GM21423 (cell line): ENCODE results near the gene ACSM2A.
"Not testable (repeated sequence)": the region's sequence is repeated elsewhere in the genome, so short reads cannot be mapped to it uniquely, and the experiment has no call there.

Source experiments
- ATAC-seq: cut with Tn5 transposase; IDR thresholded peaks from one replicate; pipeline ENCODE4 v1.9.1; 2021; ENCODE audit warnings: mild to moderate bottlenecking, moderate library complexity; ENCODE audit not compliant: unreplicated experiment

The ACSM2A gene

GRCh38 chr16:20453633-20454032 lies 2.3 kb downstream of the ACSM2A start:
- ATAC-seq: not testable (repeated sequence)

- not testable (repeated sequence) for ATAC-seq
These were observed 7.9 kb downstream of the ACSM2A start for GRCh38 chr16:20459227-20459626.

DNA sequence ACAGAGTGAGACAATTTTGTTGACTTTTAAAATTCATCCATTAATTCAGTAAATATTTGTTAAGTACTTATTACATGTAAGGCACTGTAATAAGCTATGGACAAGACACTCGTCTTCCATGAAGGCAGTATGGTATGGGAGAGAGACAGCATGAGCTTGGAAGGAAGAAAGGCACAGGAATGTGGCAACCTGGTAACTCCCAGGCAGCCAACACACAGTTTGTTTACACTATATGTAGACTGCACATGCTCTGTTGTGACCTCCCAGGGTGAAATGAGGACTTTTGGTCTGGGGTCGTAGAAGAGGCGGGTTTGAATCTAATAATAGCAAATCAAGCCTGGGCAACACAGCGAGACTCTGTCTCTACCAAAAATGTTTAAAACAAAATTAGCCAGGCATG lies 9.0 kb downstream of the ACSM2A start:
- not testable (repeated sequence) for ATAC-seq

- not testable (repeated sequence) for ATAC-seq
These were observed 17.6 kb downstream of the ACSM2A start for GRCh38 chr16:20468954-20469353.

- ATAC-seq: not testable (repeated sequence)
These were observed 18.6 kb downstream of the ACSM2A start for GRCh38 chr16:20469930-20470329.

GRCh38 chr16:20470732-20471131 lies 19.4 kb downstream of the ACSM2A start:
- ATAC-seq: not testable (repeated sequence)

- ATAC-seq: not testable (repeated sequence)
These were observed 25.9 kb downstream of the ACSM2A start for GRCh38 chr16:20477188-20477744.

- ATAC-seq: not testable (repeated sequence)
These were observed 32.7 kb downstream of the ACSM2A start for GRCh38 chr16:20483989-20484388.

- no peak for ATAC-seq
These were observed 33.4 kb downstream of the ACSM2A start for GRCh38 chr16:20484726-20485125.

- no peak for ATAC-seq
These were observed 34.1 kb downstream of the ACSM2A start for GRCh38 chr16:20485408-20485807.

- not testable (repeated sequence) for ATAC-seq
These were observed 39.7 kb downstream of the ACSM2A start for GRCh38 chr16:20490994-20491393.

DNA sequence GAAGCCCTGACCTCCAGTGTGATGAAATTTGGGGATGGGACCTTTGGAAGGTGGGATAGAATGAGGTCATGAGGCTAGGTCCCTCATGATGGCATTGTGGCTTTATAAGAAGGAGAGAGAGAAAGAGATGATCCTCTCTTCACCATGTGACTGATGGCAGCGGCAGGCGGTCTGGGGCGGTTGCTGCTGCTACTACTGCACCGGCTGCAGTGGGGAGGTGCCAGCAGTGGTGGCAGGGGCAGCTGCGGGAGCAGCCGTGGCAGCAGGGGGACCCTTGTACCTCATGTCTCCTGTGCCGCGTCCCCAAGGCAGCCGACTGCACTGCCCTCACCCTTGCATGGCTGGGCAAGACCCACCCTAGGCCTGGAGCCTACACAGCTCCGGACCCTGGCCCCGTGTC lies 40.1 kb downstream of the ACSM2A start:
- ATAC-seq: not testable (repeated sequence)

- no peak for ATAC-seq
These were observed 53.1 kb downstream of the ACSM2A start for GRCh38 chr16:20504418-20504817.

- ATAC-seq: no peak
These were observed 56.0 kb downstream of the ACSM2A start for GRCh38 chr16:20507280-20507679.

GRCh38 chr16:20510323-20510722 lies 59.0 kb downstream of the ACSM2A start:
- ATAC-seq: no peak

DNA sequence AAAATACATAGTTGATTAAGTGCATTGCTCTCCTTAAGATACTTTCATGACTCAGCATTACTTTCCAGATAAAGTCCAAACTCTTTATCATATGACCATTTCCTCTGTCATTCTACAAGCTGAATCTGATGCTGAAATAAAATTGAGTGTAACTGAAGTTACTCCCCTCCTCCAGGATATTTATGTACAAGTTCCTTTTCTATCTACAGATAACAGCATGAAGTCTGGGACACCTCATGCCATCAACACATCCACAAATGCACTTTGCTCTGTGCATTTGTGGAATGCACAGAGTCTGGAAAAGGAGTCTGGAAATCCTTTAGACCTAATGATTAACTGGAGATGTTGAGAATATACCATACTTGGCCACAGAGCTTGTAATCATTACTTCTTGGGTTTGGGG lies 64.4 kb downstream of the ACSM2A start:
- no peak for ATAC-seq

DNA sequence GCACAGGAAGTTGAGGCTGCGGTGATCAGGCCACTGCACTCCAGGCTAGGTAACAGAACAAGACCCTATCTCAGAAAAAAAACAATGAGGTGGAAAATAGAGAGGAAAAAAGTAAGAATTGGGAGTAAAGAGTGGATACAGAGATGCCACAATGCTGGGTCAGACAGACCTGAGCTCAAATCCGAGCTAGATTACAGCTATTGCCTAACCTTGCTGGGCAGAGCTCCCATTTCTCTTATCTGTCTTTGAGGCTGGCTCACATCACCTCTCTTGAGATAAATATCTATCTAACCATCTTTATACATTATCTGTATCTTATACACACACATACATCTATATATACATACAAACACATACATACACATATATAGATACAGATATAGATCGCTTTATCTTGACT lies 65.8 kb downstream of the ACSM2A start:
- no peak for ATAC-seq

- ATAC-seq: no peak
These were observed 67.9 kb downstream of the ACSM2A start for GRCh38 chr16:20519231-20519630.

DNA sequence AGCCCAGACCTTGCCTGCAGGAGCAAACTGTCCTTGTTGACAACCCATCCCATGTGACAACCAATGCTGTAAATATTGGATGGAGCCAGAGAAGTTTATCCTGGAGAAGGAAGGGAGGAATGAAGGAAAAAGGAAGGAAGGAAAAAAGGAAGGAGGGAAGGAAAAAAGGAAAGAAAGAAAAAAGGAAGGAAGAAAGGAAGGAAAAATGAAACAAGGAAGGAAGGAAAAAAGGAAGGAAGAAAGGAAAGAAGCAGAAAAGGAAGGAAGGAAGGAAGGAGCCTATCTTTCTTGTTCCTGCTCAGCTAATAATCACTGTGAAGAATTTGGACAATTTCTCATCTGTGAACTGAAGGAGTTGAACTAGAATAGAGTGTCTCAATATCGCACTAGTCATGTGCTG lies 68.8 kb downstream of the ACSM2A start:
- no peak for ATAC-seq

GRCh38 chr16:20531795-20532194 lies 80.5 kb downstream of the ACSM2A start:
- not testable (repeated sequence) for ATAC-seq

GRCh38 chr16:20532284-20532792 lies 81.0 kb downstream of the ACSM2A start:
- not testable (repeated sequence) for ATAC-seq

- ATAC-seq: not testable (repeated sequence)
These were observed 85.3 kb downstream of the ACSM2A start for GRCh38 chr16:20536669-20537068.
